WTC11 (cell line): Measurements from ENCODE around the gene FBXO24. TPM values are rescaled to one million over a fixed set of nuclear protein-coding genes. Genes with fewer than 3 reads are reported as not detected.

ENCODE experiments used
- ATAC-seq: fragments of 200-7000 bp; cut with Tn5 transposase; 2 replicates; pipeline ENCODE4 v1.10.0; 2021; ENCODE audit warnings: mild to moderate bottlenecking, moderate library complexity
- CTCF ChIA-PET: fragments of 300-600 bp; sonication (Branson Sonifier 250); formaldehyde crosslinking; loops from one replicate; lab custom pipeline; 2021; ENCODE audit warnings: antibody characterized with exemption; lab: Charles Lee
- POLR2A ChIA-PET: fragments of 350-600 bp; sonication (Branson Sonifier 250); formaldehyde crosslinking; loops from one replicate; lab custom pipeline; 2021; ENCODE audit warnings: antibody characterized with exemption; lab: Charles Lee
- DNase-seq: peaks from one replicate; pipeline ENCODE4 v3.0.0; 2021; ENCODE audit warnings: low spot score
- H3K27ac Mint-ChIP-seq: 2 replicates; pipeline ENCODE4 v1.8.0; 2021; ENCODE audit warnings: mixed read lengths
- H3K27me3 Mint-ChIP-seq: 2 replicates; pipeline ENCODE4 v1.8.0; 2021; ENCODE audit warnings: low read depth, mild to moderate bottlenecking, moderate library complexity, mixed read lengths
- H3K36me3 Mint-ChIP-seq: 2 replicates; pipeline ENCODE4 v1.8.0; 2021; ENCODE audit warnings: mixed read lengths
- H3K4me1 Mint-ChIP-seq: 2 replicates; pipeline ENCODE4 v1.8.0; 2022; ENCODE audit warnings: mixed read lengths
- H3K4me3 Mint-ChIP-seq: 2 replicates; pipeline ENCODE4 v1.8.0; 2021; ENCODE audit warnings: mild to moderate bottlenecking, moderate library complexity, mixed read lengths
- H3K9me3 Mint-ChIP-seq: 2 replicates; pipeline ENCODE4 v1.8.0; 2021; ENCODE audit warnings: mixed read lengths
- EMX1 ChIP-seq: fragments of 250-450 bp; sonication (Bioruptor Pico); IDR thresholded peaks from 2 replicates; pipeline ENCODE4 v1.8.0; 2021; ENCODE audit warnings: mild to moderate bottlenecking
- FOXJ3 ChIP-seq: sonication (generic); formaldehyde crosslinking; IDR thresholded peaks from 2 replicates; pipeline ENCODE4 v1.9.0; 2021; ENCODE audit warnings: missing genetic modification reagents, mild to moderate bottlenecking, borderline replicate concordance
- NR1H2 ChIP-seq: sonication (generic); formaldehyde crosslinking; IDR thresholded peaks from 2 replicates; pipeline ENCODE4 v1.9.0; 2021; ENCODE audit warnings: mild to moderate bottlenecking, moderate library complexity, missing genetic modification reagents
- SMAD3 ChIP-seq: sonication (generic); formaldehyde crosslinking; IDR thresholded peaks from 2 replicates; pipeline ENCODE4 v1.8.0; 2022; ENCODE audit warnings: missing genetic modification reagents, mild to moderate bottlenecking, borderline replicate concordance
- total RNA-seq: library from RNA; stranded (reverse); gene quantifications from 3 replicates; pipeline ENCODE4 v1.2.3, GENCODE V29; 2021
- TF ChIP-seq, protein P1 (sequence below): sonication (generic); formaldehyde crosslinking; IDR thresholded peaks from 2 replicates; pipeline ENCODE4 v1.8.0; 2023; ENCODE audit warnings: missing genetic modification reagents, mild to moderate bottlenecking, borderline replicate concordance
- TF ChIP-seq, protein P2 (sequence below): fragments of 250-450 bp; sonication (Bioruptor Pico); IDR thresholded peaks from 2 replicates; pipeline ENCODE4 v2.1.2; 2022; ENCODE audit warnings: mild to moderate bottlenecking, moderate library complexity
- TF ChIP-seq, protein P3 (sequence below): sonication (generic); formaldehyde crosslinking; IDR thresholded peaks from 2 replicates; pipeline ENCODE4 v1.8.1; 2023; ENCODE audit warnings: mild to moderate bottlenecking, moderate library complexity, missing genetic modification reagents
- TF ChIP-seq, protein P4 (sequence below): sonication (generic); formaldehyde crosslinking; IDR thresholded peaks from 2 replicates; pipeline ENCODE4 v1.8.0; 2023; ENCODE audit warnings: missing genetic modification reagents
- TF ChIP-seq, protein P5 (sequence below): sonication (generic); formaldehyde crosslinking; IDR thresholded peaks from 2 replicates; pipeline ENCODE4 v1.8.0; 2022; ENCODE audit warnings: mild to moderate bottlenecking, missing genetic modification reagents

FBXO24 gene
- total RNA-seq, 1 experiment from 2014 or later: 0.70 TPM

DNA sequence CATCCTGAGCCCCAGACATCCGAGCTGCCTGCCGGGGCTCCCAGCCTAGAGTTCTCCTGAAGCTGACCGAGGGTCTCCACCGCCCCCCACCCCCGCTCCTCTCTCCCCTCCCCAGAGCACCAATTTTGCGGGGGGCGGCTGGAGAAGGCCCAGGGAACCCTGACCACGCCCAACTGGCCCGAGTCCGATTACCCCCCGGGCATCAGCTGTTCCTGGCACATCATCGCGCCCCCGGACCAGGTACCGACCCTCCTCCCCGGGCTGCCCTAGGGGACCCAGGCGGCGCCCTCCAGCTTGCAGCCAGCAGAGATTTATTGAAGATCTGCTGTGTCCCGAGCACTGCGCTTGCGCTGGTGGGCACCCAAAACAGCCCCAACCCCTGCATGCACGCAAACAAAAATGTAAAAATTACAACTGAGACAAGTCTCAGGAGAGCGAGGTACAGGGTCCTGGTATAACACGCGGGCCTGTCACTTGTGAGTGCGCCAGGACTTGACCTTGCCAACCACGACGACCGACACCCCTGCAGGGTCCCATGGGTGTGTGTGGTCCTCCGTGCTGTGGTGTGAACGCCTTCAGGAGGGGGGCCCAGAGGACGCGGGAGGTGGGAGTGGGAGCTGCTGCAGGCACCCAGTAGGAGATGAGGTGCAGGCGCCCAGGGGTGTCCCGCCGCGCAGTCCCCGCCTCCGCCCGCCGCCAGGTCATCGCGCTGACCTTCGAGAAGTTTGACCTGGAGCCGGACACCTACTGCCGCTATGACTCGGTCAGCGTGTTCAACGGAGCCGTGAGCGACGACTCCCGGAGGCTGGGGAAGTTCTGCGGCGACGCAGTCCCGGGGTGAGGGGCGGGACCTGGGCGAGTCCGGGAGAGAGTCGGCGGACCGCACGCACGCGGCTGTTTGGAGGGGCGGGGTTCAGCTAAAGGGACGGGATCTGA lies 19.1 kb downstream of the FBXO24 start (continued):
- TF ChIP-seq, protein P1, sequence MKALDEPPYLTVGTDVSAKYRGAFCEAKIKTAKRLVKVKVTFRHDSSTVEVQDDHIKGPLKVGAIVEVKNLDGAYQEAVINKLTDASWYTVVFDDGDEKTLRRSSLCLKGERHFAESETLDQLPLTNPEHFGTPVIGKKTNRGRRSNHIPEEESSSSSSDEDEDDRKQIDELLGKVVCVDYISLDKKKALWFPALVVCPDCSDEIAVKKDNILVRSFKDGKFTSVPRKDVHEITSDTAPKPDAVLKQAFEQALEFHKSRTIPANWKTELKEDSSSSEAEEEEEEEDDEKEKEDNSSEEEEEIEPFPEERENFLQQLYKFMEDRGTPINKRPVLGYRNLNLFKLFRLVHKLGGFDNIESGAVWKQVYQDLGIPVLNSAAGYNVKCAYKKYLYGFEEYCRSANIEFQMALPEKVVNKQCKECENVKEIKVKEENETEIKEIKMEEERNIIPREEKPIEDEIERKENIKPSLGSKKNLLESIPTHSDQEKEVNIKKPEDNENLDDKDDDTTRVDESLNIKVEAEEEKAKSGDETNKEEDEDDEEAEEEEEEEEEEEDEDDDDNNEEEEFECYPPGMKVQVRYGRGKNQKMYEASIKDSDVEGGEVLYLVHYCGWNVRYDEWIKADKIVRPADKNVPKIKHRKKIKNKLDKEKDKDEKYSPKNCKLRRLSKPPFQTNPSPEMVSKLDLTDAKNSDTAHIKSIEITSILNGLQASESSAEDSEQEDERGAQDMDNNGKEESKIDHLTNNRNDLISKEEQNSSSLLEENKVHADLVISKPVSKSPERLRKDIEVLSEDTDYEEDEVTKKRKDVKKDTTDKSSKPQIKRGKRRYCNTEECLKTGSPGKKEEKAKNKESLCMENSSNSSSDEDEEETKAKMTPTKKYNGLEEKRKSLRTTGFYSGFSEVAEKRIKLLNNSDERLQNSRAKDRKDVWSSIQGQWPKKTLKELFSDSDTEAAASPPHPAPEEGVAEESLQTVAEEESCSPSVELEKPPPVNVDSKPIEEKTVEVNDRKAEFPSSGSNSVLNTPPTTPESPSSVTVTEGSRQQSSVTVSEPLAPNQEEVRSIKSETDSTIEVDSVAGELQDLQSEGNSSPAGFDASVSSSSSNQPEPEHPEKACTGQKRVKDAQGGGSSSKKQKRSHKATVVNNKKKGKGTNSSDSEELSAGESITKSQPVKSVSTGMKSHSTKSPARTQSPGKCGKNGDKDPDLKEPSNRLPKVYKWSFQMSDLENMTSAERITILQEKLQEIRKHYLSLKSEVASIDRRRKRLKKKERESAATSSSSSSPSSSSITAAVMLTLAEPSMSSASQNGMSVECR (CRISPR knock-in tag): peak; percentile 47; the same call in 1 of the 2 replicates

DNA sequence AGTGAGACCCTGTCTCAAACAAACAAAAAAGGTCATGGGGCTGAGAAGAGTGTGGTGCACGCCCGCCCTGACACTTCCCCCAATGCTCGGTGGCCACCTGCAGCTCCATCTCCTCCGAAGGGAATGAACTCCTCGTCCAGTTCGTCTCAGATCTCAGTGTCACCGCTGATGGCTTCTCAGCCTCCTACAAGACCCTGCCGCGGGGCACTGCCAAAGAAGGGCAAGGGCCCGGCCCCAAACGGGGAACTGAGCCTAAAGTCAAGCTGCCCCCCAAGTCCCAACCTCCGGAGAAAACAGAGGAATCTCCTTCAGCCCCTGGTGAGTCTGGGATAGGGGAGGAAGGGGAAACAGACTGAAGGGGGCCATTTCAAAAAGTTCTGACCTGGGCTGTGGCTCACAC lies 20.2 kb downstream of the FBXO24 start:
- TF ChIP-seq, protein P2, sequence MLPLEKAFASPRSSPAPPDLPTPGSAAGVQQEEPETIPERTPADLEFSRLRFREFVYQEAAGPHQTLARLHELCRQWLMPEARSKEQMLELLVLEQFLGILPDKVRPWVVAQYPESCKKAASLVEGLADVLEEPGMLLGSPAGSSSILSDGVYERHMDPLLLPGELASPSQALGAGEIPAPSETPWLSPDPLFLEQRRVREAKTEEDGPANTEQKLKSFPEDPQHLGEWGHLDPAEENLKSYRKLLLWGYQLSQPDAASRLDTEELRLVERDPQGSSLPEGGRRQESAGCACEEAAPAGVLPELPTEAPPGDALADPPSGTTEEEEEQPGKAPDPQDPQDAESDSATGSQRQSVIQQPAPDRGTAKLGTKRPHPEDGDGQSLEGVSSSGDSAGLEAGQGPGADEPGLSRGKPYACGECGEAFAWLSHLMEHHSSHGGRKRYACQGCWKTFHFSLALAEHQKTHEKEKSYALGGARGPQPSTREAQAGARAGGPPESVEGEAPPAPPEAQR (CRISPR knock-in tag): no peak
- TF ChIP-seq, protein P3, sequence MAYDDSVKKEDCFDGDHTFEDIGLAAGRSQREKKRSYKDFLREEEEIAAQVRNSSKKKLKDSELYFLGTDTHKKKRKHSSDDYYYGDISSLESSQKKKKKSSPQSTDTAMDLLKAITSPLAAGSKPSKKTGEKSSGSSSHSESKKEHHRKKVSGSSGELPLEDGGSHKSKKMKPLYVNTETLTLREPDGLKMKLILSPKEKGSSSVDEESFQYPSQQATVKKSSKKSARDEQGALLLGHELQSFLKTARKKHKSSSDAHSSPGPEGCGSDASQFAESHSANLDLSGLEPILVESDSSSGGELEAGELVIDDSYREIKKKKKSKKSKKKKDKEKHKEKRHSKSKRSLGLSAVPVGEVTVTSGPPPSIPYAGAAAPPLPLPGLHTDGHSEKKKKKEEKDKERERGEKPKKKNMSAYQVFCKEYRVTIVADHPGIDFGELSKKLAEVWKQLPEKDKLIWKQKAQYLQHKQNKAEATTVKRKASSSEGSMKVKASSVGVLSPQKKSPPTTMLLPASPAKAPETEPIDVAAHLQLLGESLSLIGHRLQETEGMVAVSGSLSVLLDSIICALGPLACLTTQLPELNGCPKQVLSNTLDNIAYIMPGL (CRISPR knock-in tag): no peak
- Mint-ChIP-seq H3K27me3 (peaks cover 13% of the 10 kb centered on the region), H3K9me3 (no peaks in the 10 kb centered on the region), H3K4me3 (peak overlapping the region; percentile 84), H3K4me1 (peaks cover 37% of the 10 kb centered on the region), H3K36me3 (peaks cover 8% of the 10 kb centered on the region), H3K27ac (no peak overlapping the region)
- no peak for DNase-seq
- ATAC-seq: no peak
- ChIA-PET POLR2A (interaction anchor here (1.0 to 1.8 kb wide), 3 partner anchors 20 to 99 kb away, joined by 3 to 6 read pairs (median 4); partner anchors contain the start of genes FBXO24, LRCH4 and POP7), CTCF (interaction anchor here (0.6 to 5.8 kb wide), 9 partner anchors 17 to 150 kb away, joined by 3 to 67 read pairs (median 4); partner anchors contain the start of genes FBXO24 and LRCH4)

DNA sequence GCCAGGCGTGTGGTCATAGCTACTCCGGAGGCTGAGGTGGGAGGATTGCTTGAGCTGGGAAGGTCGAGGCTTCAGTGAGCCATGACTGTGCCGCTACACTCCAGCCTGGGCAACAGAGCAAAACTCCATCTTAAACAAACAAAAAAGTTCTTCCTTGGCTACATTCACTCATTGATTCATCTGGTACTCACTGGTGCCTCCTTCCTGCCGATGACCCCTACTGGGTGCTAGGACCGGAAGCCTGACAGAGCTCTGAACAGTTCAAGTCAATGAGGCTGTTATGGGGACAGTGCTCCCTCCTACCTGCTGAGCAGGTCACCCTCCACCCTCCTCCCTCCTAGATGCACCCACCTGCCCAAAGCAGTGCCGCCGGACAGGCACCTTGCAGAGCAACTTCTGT lies 21.0 kb downstream of the FBXO24 start:
- TF ChIP-seq FOXJ3 (no peak), SMAD3 (CRISPR knock-in tag) (no peak), NR1H2 (CRISPR knock-in tag) (no peak), EMX1 (CRISPR knock-in tag) (no peak)
- TF ChIP-seq, protein P4, sequence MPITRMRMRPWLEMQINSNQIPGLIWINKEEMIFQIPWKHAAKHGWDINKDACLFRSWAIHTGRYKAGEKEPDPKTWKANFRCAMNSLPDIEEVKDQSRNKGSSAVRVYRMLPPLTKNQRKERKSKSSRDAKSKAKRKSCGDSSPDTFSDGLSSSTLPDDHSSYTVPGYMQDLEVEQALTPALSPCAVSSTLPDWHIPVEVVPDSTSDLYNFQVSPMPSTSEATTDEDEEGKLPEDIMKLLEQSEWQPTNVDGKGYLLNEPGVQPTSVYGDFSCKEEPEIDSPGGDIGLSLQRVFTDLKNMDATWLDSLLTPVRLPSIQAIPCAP (CRISPR knock-in tag): no peak
- TF ChIP-seq, protein P5, sequence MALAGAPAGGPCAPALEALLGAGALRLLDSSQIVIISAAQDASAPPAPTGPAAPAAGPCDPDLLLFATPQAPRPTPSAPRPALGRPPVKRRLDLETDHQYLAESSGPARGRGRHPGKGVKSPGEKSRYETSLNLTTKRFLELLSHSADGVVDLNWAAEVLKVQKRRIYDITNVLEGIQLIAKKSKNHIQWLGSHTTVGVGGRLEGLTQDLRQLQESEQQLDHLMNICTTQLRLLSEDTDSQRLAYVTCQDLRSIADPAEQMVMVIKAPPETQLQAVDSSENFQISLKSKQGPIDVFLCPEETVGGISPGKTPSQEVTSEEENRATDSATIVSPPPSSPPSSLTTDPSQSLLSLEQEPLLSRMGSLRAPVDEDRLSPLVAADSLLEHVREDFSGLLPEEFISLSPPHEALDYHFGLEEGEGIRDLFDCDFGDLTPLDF: no peak

More for the DNA sequence above, 21.0 kb downstream of the FBXO24 start:
- CTCF ChIA-PET: interaction anchor here (1.8 kb wide), 1 partner anchor 118 kb away, joined by 5 read pairs; no protein-coding TSS in a partner anchor
- no peak for ATAC-seq
- H3K27ac Mint-ChIP-seq: no peak overlapping the region
- H3K4me3 Mint-ChIP-seq: peak overlapping the region; percentile 11; the same call in 1 of the 2 replicates
- no peaks in the 10 kb centered on the region for H3K9me3 Mint-ChIP-seq
- POLR2A ChIA-PET: interaction anchor here (0.7 to 1.5 kb wide), 3 partner anchors 21 to 65 kb away, joined by 3 read pairs; partner anchors contain the start of genes FBXO24 and LRCH4
- no peak for DNase-seq
- H3K36me3 Mint-ChIP-seq: peaks cover 8% of the 10 kb centered on the region
- peaks cover 13% of the 10 kb centered on the region for H3K27me3 Mint-ChIP-seq
- H3K4me1 Mint-ChIP-seq: peaks cover 29% of the 10 kb centered on the region
